GM19025 (cell line): ENCODE measurements around the gene KIF2B.
"Not testable (repeated sequence)": the region's sequence is repeated elsewhere in the genome, so short reads cannot be mapped to it uniquely, and the experiment has no call there.

Source experiments
- ATAC-seq: cut with Tn5 transposase; IDR thresholded peaks from one replicate; pipeline ENCODE4 v1.9.1; 2021; ENCODE audit warnings: mild to moderate bottlenecking, low read depth, moderate library complexity; ENCODE audit not compliant: unreplicated experiment

The KIF2B gene

GRCh38 chr17:53822764-53823163 is at the start of gene KIF2B:
KIF2B (plus strand) TSS chr17:53822927; CDS start chr17:53823034, 107 bp downstream.
- no peak for ATAC-seq

- ATAC-seq = no peak
Measured at GRCh38 chr17:53780320-53780719, 42.4 kb upstream of the KIF2B start.

- ATAC-seq = no peak
Measured at GRCh38 chr17:53791551-53791950, 31.2 kb upstream of the KIF2B start.

- no peak for ATAC-seq
Measured at GRCh38 chr17:53792451-53792850, 30.3 kb upstream of the KIF2B start.

- no peak for ATAC-seq
Measured at GRCh38 chr17:53792997-53793396, 29.7 kb upstream of the KIF2B start.

- ATAC-seq = no peak
Measured at GRCh38 chr17:53794875-53795274, 27.9 kb upstream of the KIF2B start.

- ATAC-seq = no peak
Measured at GRCh38 chr17:53796642-53797041, 26.1 kb upstream of the KIF2B start.

GRCh38 chr17:53797501-53797900 is 25.2 kb upstream of the KIF2B start:
- no peak for ATAC-seq

GRCh38 chr17:53804437-53804836 is 18.3 kb upstream of the KIF2B start:
- ATAC-seq = no peak

GRCh38 chr17:53806473-53806872 is 16.3 kb upstream of the KIF2B start:
- ATAC-seq = no peak

- ATAC-seq = no peak
Measured at GRCh38 chr17:53807286-53807685, 15.4 kb upstream of the KIF2B start.

- ATAC-seq = no peak
Measured at GRCh38 chr17:53818271-53818670, 4.5 kb upstream of the KIF2B start.

GRCh38 chr17:53818929-53819328 is 3.8 kb upstream of the KIF2B start:
- ATAC-seq = no peak

- no peak for ATAC-seq
Measured at GRCh38 chr17:53819956-53820355, 2.8 kb upstream of the KIF2B start.

- ATAC-seq = no peak
Measured at GRCh38 chr17:53823341-53824050, 769 bp downstream of the KIF2B start.

GRCh38 chr17:53834771-53835170 is 12.0 kb downstream of the KIF2B start:
- ATAC-seq = not testable (repeated sequence)

GRCh38 chr17:53837131-53837530 is 14.4 kb downstream of the KIF2B start:
- no peak for ATAC-seq

GRCh38 chr17:53844491-53845107 is 21.9 kb downstream of the KIF2B start:
- ATAC-seq = no peak

- not testable (repeated sequence) for ATAC-seq
Measured at GRCh38 chr17:53871128-53871527, 48.4 kb downstream of the KIF2B start.
